Naive thymus-derived CD4-positive, alpha-beta T cell (primary cell): ENCODE measurements around the gene APP. TPM values are rescaled to one million over a fixed set of nuclear protein-coding genes. Genes with fewer than 3 reads are reported as not detected.

Source experiments
- ATAC-seq: fragments of 150-1000 bp; cut with Tn5 transposase; 2 replicates; pipeline ENCODE4 v1.10.0; 2021; ENCODE audit warnings: mild to moderate bottlenecking, moderate library complexity
- CTCF ChIA-PET: fragments of 350-600 bp; sonication (Branson Sonifier 250); formaldehyde crosslinking; loops from one replicate; lab custom pipeline; 2021; ENCODE audit warnings: antibody characterized with exemption; lab: Charles Lee
- POLR2A ChIA-PET: fragments of 350-600 bp; sonication (Branson Sonifier 250); formaldehyde crosslinking; loops from one replicate; lab custom pipeline; 2021; ENCODE audit warnings: antibody characterized with exemption, inconsistent platforms; lab: Charles Lee
- DNase-seq, 9 donors: peaks; one replicate each; pipeline versions ENCODE4 v3.0.0 to v3.0.0-alpha.2; 2020 to 2022; ENCODE audit warnings: mixed read lengths in 1 of 9
- H3K27ac ChIP-seq: one replicate; pipeline ENCODE4 v1.7.0; 2013; ENCODE audit warnings: mild to moderate bottlenecking, low read depth, low read length, moderate library complexity
- H3K27me3 ChIP-seq, 2 donors: one replicate each; pipeline ENCODE4 v1.7.0; 2013; ENCODE audit warnings: low read length in 2 of 2, mild to moderate bottlenecking in 2 of 2, moderate library complexity in 2 of 2; ENCODE audit not compliant: control insufficient read depth in 2 of 2, insufficient read depth in 2 of 2
- H3K36me3 ChIP-seq, 3 experiments: 1 replicate in 2 of 3; 2 replicates in 1 of 3; pipeline ENCODE4 v1.7.0; 2013; ENCODE audit warnings: low read length in 3 of 3, mild to moderate bottlenecking in 3 of 3, moderate library complexity in 1 of 3; ENCODE audit not compliant: insufficient read depth in 3 of 3, control insufficient read depth in 2 of 3
- H3K4me1 ChIP-seq, 2 donors: one replicate each; pipeline ENCODE4 v1.7.0; 2013; ENCODE audit warnings: low read length in 2 of 2, mild to moderate bottlenecking in 2 of 2, moderate library complexity in 1 of 2; ENCODE audit not compliant: control insufficient read depth in 2 of 2, insufficient read depth in 2 of 2
- H3K4me3 ChIP-seq: 2 replicates; pipeline ENCODE4 v1.7.0; 2013; ENCODE audit warnings: mild to moderate bottlenecking, low read length
- H3K9me3 ChIP-seq, 3 experiments: 1 replicate in 2 of 3; 2 replicates in 1 of 3; pipeline ENCODE4 v1.7.0; 2013; ENCODE audit warnings: low read length in 3 of 3; ENCODE audit not compliant: control insufficient read depth in 2 of 3
- H3K27ac Mint-ChIP-seq, 9 donors: one replicate each; pipeline ENCODE4 v1.8.0; 2020 to 2022; ENCODE audit warnings: mixed read lengths in 9 of 9, mild to moderate bottlenecking in 8 of 9, moderate library complexity in 5 of 9, inconsistent platforms in 2 of 9
- H3K27me3 Mint-ChIP-seq, 5 donors: one replicate each; pipeline ENCODE4 v1.8.0; 2021 to 2022; ENCODE audit warnings: mixed read lengths in 5 of 5, mild to moderate bottlenecking in 1 of 5
- H3K36me3 Mint-ChIP-seq, 5 donors: one replicate each; pipeline ENCODE4 v1.8.0; 2020 to 2022; ENCODE audit warnings: mixed read lengths in 5 of 5, mild to moderate bottlenecking in 3 of 5, inconsistent platforms in 1 of 5
- H3K4me1 Mint-ChIP-seq, 7 donors: one replicate each; pipeline ENCODE4 v1.8.0; 2020 to 2022; ENCODE audit warnings: mixed read lengths in 7 of 7, mild to moderate bottlenecking in 3 of 7, inconsistent platforms in 1 of 7
- H3K4me3 Mint-ChIP-seq, 10 donors: one replicate each; pipeline ENCODE4 v1.8.0; 2020 to 2022; ENCODE audit warnings: mild to moderate bottlenecking in 10 of 10, mixed read lengths in 10 of 10, moderate library complexity in 6 of 10, inconsistent platforms in 2 of 10
- H3K9me3 Mint-ChIP-seq, 11 donors: one replicate each; pipeline ENCODE4 v1.8.0; 2020 to 2022; ENCODE audit warnings: mixed read lengths in 11 of 11, mild to moderate bottlenecking in 4 of 11, inconsistent platforms in 1 of 11, moderate library complexity in 1 of 11
- intact Hi-C, 2 donors: fragments of 100-400 bp; cut with micrococcal nuclease; formaldehyde crosslinking; loops; one replicate each; pipeline ENCODE4 v1.15.1; 2023
- polyA plus RNA-seq, 2 donors: library from polyadenylated mRNA; unstranded; fragments of 300-500 nt; fragmentation: Illumina TruSeq; gene quantifications; one replicate each; pipeline ENCODE4 v1.2.3, GENCODE V29; 2021
- total RNA-seq, 6 experiments: library from RNA in 5 of 6; stranded (reverse) in 5 of 6; gene quantifications; 1 replicate in 5 of 6; 2 replicates in 1 of 6; pipeline ENCODE4 v1.2.3 and lab custom pipeline; 2021 to 2026

Gene APP
- total and polyA plus RNA-seq, 7 experiments from 2014 or later = 19.8 to 68.0 (median 54.9) TPM

GRCh38 chr21:26123012-26123411 is 47.6 kb downstream of the APP start:
- CTCF ChIA-PET = interaction anchor here (0.7 kb wide), 1 partner anchor 563 kb away, joined by 3 read pairs; no protein-coding TSS in a partner anchor
- intact Hi-C loops = no loop called here
- POLR2A ChIA-PET = no interaction called here
- H3K27me3 ChIP-seq = no peaks in the 10 kb centered on the region
- Mint-ChIP-seq H3K4me1 (peaks cover 4 to 23% (median 8%) of the 10 kb centered on the region in 7 donors), H3K36me3 (peaks cover 0 to 7% (median 3%) of the 10 kb centered on the region in 5 donors), H3K9me3 (no peaks in the 10 kb centered on the region), H3K27ac (no peak overlapping the region), H3K4me3 (no peak overlapping the region), H3K27me3 (no peaks in the 10 kb centered on the region)
- DNase-seq = no peak
- H3K36me3 ChIP-seq = no peaks in the 10 kb centered on the region
- no peak overlapping the region for H3K27ac ChIP-seq
- no peak overlapping the region for H3K4me3 ChIP-seq
- ATAC-seq = no peak
- no peaks in the 10 kb centered on the region for H3K9me3 ChIP-seq
- H3K4me1 ChIP-seq = no peaks in the 10 kb centered on the region

DNA sequence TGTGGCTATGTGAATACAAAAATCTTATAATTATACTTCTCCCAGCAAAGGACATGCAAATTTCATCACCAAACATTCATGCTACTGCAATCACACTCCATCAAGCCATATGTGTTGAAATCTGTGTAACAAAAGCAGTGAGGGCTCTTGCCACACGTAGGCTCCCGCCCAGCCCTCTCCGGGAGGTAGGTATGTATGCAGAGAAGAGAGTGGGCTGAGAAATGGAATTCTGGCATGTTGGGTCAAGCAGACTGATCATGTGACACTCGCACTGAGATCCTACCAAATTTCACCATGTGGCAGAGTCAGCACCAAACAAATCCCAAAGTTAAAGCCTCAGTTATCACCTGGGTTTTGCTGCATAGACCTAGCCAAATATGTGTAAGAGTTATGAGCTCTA is 49.7 kb downstream of the APP start:
- Histone ChIP-seq H3K4me1 (no peaks in the 10 kb centered on the region), H3K27me3 (no peaks in the 10 kb centered on the region), H3K36me3 (no peaks in the 10 kb centered on the region), H3K27ac (no peak overlapping the region), H3K9me3 (no peaks in the 10 kb centered on the region), H3K4me3 (no peak overlapping the region)
- Mint-ChIP-seq H3K27ac (no peak overlapping the region), H3K36me3 (peaks cover 0 to 6% (median 3%) of the 10 kb centered on the region in 5 donors), H3K4me3 (no peak overlapping the region), H3K4me1 (peaks cover 2 to 26% (median 11%) of the 10 kb centered on the region in 7 donors), H3K27me3 (no peaks in the 10 kb centered on the region), H3K9me3 (no peaks in the 10 kb centered on the region)
- DNase-seq (no peak), ATAC-seq (no peak)
- intact Hi-C loops = no loop called here
- ChIA-PET CTCF (no interaction called here), POLR2A (no interaction called here)

DNA sequence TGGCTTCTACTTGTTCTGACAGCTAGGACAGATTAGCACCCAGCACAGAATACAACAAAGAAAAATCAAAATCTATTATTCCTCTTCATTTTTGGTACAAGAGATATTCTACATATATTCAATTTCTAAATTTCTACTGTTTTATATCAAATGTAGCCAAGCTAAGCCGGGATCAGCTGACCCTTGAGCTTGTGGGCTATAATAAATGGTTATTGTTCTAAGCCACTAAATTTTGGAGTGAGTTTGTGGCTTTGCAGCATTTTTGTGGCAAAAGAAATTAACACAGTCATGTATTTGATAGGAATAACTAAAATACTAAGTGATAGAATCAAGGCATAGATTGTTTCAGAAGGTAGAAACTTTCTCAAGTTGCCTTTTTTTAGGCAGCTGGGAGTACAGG is 50.7 kb downstream of the APP start:
- no peaks in the 10 kb centered on the region for H3K9me3 ChIP-seq
- Mint-ChIP-seq H3K36me3 (peaks cover 0 to 4% (median 3%) of the 10 kb centered on the region in 5 donors), H3K27ac (no peak overlapping the region), H3K4me3 (no peak overlapping the region), H3K27me3 (no peaks in the 10 kb centered on the region), H3K4me1 (peaks cover 5 to 33% (median 18%) of the 10 kb centered on the region in 7 donors), H3K9me3 (no peaks in the 10 kb centered on the region)
- ATAC-seq (no peak), DNase-seq (no peak)
- no peak overlapping the region for H3K4me3 ChIP-seq
- intact Hi-C loops = no loop called here
- peaks cover 0 to 4% of the 10 kb centered on the region in 2 donors for H3K4me1 ChIP-seq
- H3K27me3 ChIP-seq = no peaks in the 10 kb centered on the region
- POLR2A ChIA-PET = no interaction called here
- CTCF ChIA-PET = no interaction called here
- no peak overlapping the region for H3K27ac ChIP-seq
- no peaks in the 10 kb centered on the region for H3K36me3 ChIP-seq

GRCh38 chr21:26118938-26119540 is 51.5 kb downstream of the APP start:
- H3K27ac Mint-ChIP-seq = peak overlapping the region in 1 of 9 donors; percentile 67
- ATAC-seq = no peak
- H3K36me3 ChIP-seq = no peaks in the 10 kb centered on the region
- no peaks in the 10 kb centered on the region for H3K27me3 Mint-ChIP-seq
- H3K4me1 ChIP-seq = peaks cover 0 to 4% of the 10 kb centered on the region in 2 donors
- H3K9me3 ChIP-seq = no peaks in the 10 kb centered on the region
- no peak overlapping the region for H3K4me3 ChIP-seq
- no peak overlapping the region for H3K4me3 Mint-ChIP-seq
- peaks cover 0 to 1% (median 0%) of the 10 kb centered on the region in 11 donors for H3K9me3 Mint-ChIP-seq
- no peak overlapping the region for H3K27ac ChIP-seq
- CTCF ChIA-PET = interaction anchor here (0.7 kb wide), 1 partner anchor 50 kb away, joined by 4 read pairs; no protein-coding TSS in a partner anchor
- intact Hi-C loops = no loop called here
- POLR2A ChIA-PET = no interaction called here
- peaks cover 5 to 38% (median 17%) of the 10 kb centered on the region in 7 donors for H3K4me1 Mint-ChIP-seq
- H3K36me3 Mint-ChIP-seq = peaks cover 0 to 7% (median 0%) of the 10 kb centered on the region in 5 donors
- DNase-seq = no peak
- no peaks in the 10 kb centered on the region for H3K27me3 ChIP-seq

GRCh38 chr21:26117972-26118367 is 52.6 kb downstream of the APP start:
- Histone ChIP-seq H3K4me3 (no peak overlapping the region), H3K4me1 (peaks cover 0 to 4% of the 10 kb centered on the region in 2 donors), H3K36me3 (no peaks in the 10 kb centered on the region), H3K27ac (no peak overlapping the region), H3K9me3 (no peaks in the 10 kb centered on the region), H3K27me3 (no peaks in the 10 kb centered on the region)
- DNase-seq (no peak), ATAC-seq (no peak)
- intact Hi-C loops = no loop called here
- no peak overlapping the region for H3K4me3 Mint-ChIP-seq
- peaks cover 0 to 1% (median 0%) of the 10 kb centered on the region in 11 donors for H3K9me3 Mint-ChIP-seq
- H3K27ac Mint-ChIP-seq = no peak overlapping the region
- peaks cover 5 to 40% (median 17%) of the 10 kb centered on the region in 7 donors for H3K4me1 Mint-ChIP-seq
- no peaks in the 10 kb centered on the region for H3K27me3 Mint-ChIP-seq
- peaks cover 0 to 9% (median 0%) of the 10 kb centered on the region in 5 donors for H3K36me3 Mint-ChIP-seq
- ChIA-PET POLR2A (no interaction called here), CTCF (no interaction called here)

DNA sequence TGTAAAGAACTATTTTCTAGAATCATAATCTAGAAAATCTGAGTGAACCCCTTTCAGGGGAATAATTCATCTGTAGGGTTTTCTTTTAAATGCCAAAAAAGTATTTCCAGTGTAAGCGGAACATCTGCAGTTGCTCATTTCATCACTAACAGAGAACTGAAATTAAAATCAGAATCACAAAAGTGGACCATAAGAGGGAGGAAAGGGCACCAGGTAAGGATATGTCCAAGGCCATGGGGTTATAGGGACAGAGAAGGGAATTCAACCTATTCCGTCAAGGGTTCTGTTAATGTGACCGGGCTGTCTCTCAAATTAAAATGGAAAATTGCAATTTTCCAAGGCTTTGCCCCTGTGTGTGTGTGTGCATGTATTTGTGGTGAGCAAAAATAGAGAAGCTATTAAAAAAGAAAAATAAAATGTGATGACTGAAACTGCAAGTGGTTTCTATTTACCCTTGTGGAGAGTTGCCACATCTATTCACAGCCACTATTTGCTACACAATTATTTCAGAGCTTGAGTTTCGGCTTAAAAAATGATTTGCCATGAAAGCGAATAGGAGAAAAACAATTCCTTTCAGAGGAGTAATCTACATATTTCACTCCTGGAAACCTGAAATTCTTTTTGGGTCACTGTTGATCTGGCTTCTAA is 53.1 kb downstream of the APP start:
- Histone ChIP-seq H3K9me3 (no peaks in the 10 kb centered on the region), H3K36me3 (no peaks in the 10 kb centered on the region), H3K27me3 (no peaks in the 10 kb centered on the region), H3K4me3 (no peak overlapping the region), H3K4me1 (peaks cover 0 to 4% of the 10 kb centered on the region in 2 donors), H3K27ac (no peak overlapping the region)
- no peak overlapping the region for H3K4me3 Mint-ChIP-seq
- intact Hi-C loops = no loop called here
- H3K36me3 Mint-ChIP-seq = peaks cover 0 to 13% (median 0%) of the 10 kb centered on the region in 5 donors
- peaks cover 0 to 1% (median 0%) of the 10 kb centered on the region in 11 donors for H3K9me3 Mint-ChIP-seq
- ChIA-PET POLR2A (no interaction called here), CTCF (no interaction called here)
- no peaks in the 10 kb centered on the region for H3K27me3 Mint-ChIP-seq
- H3K27ac Mint-ChIP-seq = no peak overlapping the region
- peaks cover 5 to 45% (median 17%) of the 10 kb centered on the region in 7 donors for H3K4me1 Mint-ChIP-seq
- no peak for ATAC-seq
- no peak for DNase-seq
